HG03064 (cell line): ENCODE data around the gene SBF2.

Experiments used
- ATAC-seq: cut with Tn5 transposase; IDR thresholded peaks from one replicate; pipeline ENCODE4 v1.9.1; 2021; ENCODE audit warnings: low read depth; ENCODE audit not compliant: unreplicated experiment

The SBF2 gene

GRCh38 chr11:9834291-9834690 is 459.7 kb downstream of the SBF2 start:
- no peak for ATAC-seq

- no peak for ATAC-seq
Measured at GRCh38 chr11:9831122-9831521, 462.9 kb downstream of the SBF2 start.

- no peak for ATAC-seq
Measured at GRCh38 chr11:9827708-9828107, 466.3 kb downstream of the SBF2 start.

- no peak for ATAC-seq
Measured at GRCh38 chr11:9826390-9826789, 467.6 kb downstream of the SBF2 start.

GRCh38 chr11:9825895-9826294 is 468.1 kb downstream of the SBF2 start:
- no peak for ATAC-seq

- no peak for ATAC-seq
Measured at GRCh38 chr11:9825315-9825714, 468.7 kb downstream of the SBF2 start.

GRCh38 chr11:9823887-9824385 is 470.1 kb downstream of the SBF2 start:
- no peak for ATAC-seq

- no peak for ATAC-seq
Measured at GRCh38 chr11:9823439-9823838, 470.6 kb downstream of the SBF2 start.

GRCh38 chr11:9821008-9821752 is 472.8 kb downstream of the SBF2 start:
- no peak for ATAC-seq

- ATAC-seq: no peak
Measured at GRCh38 chr11:9820260-9820659, 473.8 kb downstream of the SBF2 start.

GRCh38 chr11:9817191-9817590 is 476.8 kb downstream of the SBF2 start:
- ATAC-seq: no peak

- no peak for ATAC-seq
Measured at GRCh38 chr11:9815486-9816136, 478.4 kb downstream of the SBF2 start.

- ATAC-seq: no peak
Measured at GRCh38 chr11:9814108-9814507, 479.9 kb downstream of the SBF2 start.

GRCh38 chr11:9808943-9809342 is 485.1 kb downstream of the SBF2 start:
- ATAC-seq: no peak

GRCh38 chr11:9806946-9807687 is 486.9 kb downstream of the SBF2 start:
- ATAC-seq: no peak

- no peak for ATAC-seq
Measured at GRCh38 chr11:9804419-9804902, 489.6 kb downstream of the SBF2 start.

- ATAC-seq: no peak
Measured at GRCh38 chr11:9803685-9804418, 490.2 kb downstream of the SBF2 start.

GRCh38 chr11:9802291-9802861 is 491.6 kb downstream of the SBF2 start:
- ATAC-seq: no peak

GRCh38 chr11:9799886-9800285 is 494.1 kb downstream of the SBF2 start:
- ATAC-seq: no peak

- ATAC-seq: no peak
Measured at GRCh38 chr11:9797300-9797699, 496.7 kb downstream of the SBF2 start.
